HCT116 (cell line): Measurements from ENCODE around the gene GDNF. TPM values are rescaled to one million over a fixed set of nuclear protein-coding genes. Genes with fewer than 3 reads are reported as not detected.
"Not testable (repeated sequence)": the region's sequence is repeated elsewhere in the genome, so short reads cannot be mapped to it uniquely, and the experiment has no call there.

Experiments
- ATAC-seq: fragments of 200-7000 bp; cut with Tn5 transposase; 2 replicates; pipeline ENCODE4 v1.9.1; 2020; ENCODE audit warnings: mild to moderate bottlenecking, moderate library complexity
- BruUV-seq: library from RNA; stranded (reverse); fragments of 400-500 nt; replicated peaks from 2 replicates; lab custom pipeline; 2021; lab: Mats Ljungman, UMichigan
- CTCF ChIA-PET: fragments of 300-600 bp; sonication (Branson Sonifier 250); formaldehyde crosslinking; loops from one replicate; lab custom pipeline; 2021; ENCODE audit warnings: antibody characterized with exemption; lab: Charles Lee
- POLR2A ChIA-PET: fragments of 300-600, 350-600 bp; sonication (Branson Sonifier 250); formaldehyde crosslinking; loops from one replicate; lab custom pipeline; 2021; ENCODE audit warnings: antibody characterized with exemption; lab: Charles Lee
- RAD21 ChIA-PET, 2 experiments: fragments of 300-600 bp; sonication (Branson Sonifier 250); formaldehyde crosslinking; loops; one replicate each; lab custom pipeline; 2023; ENCODE audit warnings: low total read pairs in 2 of 2; ENCODE audit not compliant: uncharacterized antibody in 2 of 2, unreplicated experiment in 2 of 2, low non-redundant PET in 1 of 2; lab: Charles Lee
- DNase-seq: peaks from one replicate; pipeline ENCODE4 v3.0.0-alpha.2; 2010; ENCODE audit warnings: low read depth, low spot score
- H2AFZ ChIP-seq: fragments of 200-600 bp; shearing (Covaris generic), sonication (generic); 2 replicates; pipeline ENCODE4 v1.6.1; 2017; ENCODE audit warnings: low read depth, mixed run types, mixed read lengths, antibody characterized with exemption, low read length; ENCODE audit not compliant: poor library complexity, severe bottlenecking
- H3K27ac ChIP-seq: 2 replicates; pipeline ENCODE4 v1.5.1; 2012; ENCODE audit warnings: low read depth, low read length
- H3K27me3 ChIP-seq: fragments of 200-600 bp; sonication (generic); 2 replicates; pipeline ENCODE4 v1.6.1; 2016; ENCODE audit warnings: mixed run types, low read length, mixed read lengths; ENCODE audit not compliant: insufficient read depth
- H3K36me3 ChIP-seq, 2 experiments: fragments of 200-500 bp in 1 of 2; fragments of 200-600 bp in 1 of 2; sonication (Bioruptor generic) in 1 of 2; sonication (generic) in 1 of 2; 2 replicates each; pipeline versions ENCODE4 v1.5.1 to v1.6.1; 2014 to 2016; ENCODE audit warnings: low read length in 2 of 2, inconsistent platforms in 1 of 2, mixed read lengths in 1 of 2, mixed run types in 1 of 2; ENCODE audit not compliant: insufficient read depth in 2 of 2, control insufficient read depth in 1 of 2
- H3K4me1 ChIP-seq, 2 experiments: fragments of 200-600 bp in 1 of 2; sonication (generic) in 1 of 2; 2 replicates each; pipeline versions ENCODE4 v1.5.1 to v1.6.1; 2012 to 2017; ENCODE audit warnings: low read length in 2 of 2, inconsistent platforms in 1 of 2, mild to moderate bottlenecking in 1 of 2, mixed read lengths in 1 of 2, mixed run types in 1 of 2, moderate library complexity in 1 of 2; ENCODE audit not compliant: insufficient read depth in 2 of 2, control insufficient read depth in 1 of 2
- H3K4me2 ChIP-seq: fragments of 200-600 bp; sonication (generic); 2 replicates; pipeline ENCODE4 v1.6.1; 2017; ENCODE audit warnings: mixed run types, low read length, mixed read lengths
- H3K4me3 ChIP-seq, 2 experiments: fragments of 200-600 bp in 1 of 2; sonication (generic) in 1 of 2; replicated peaks in 1 of 2; 2 replicates each; pipeline ENCODE4 v1.5.1; 2011 to 2016; ENCODE audit warnings: low read length in 2 of 2, control low read depth in 1 of 2, low read depth in 1 of 2, mild to moderate bottlenecking in 1 of 2, mixed read lengths in 1 of 2, mixed run types in 1 of 2
- H3K79me2 ChIP-seq: fragments of 200-600 bp; sonication (generic); 2 replicates; pipeline ENCODE4 v1.6.1; 2017; ENCODE audit warnings: mild to moderate bottlenecking, mixed run types, low read length, moderate library complexity, mixed read lengths; ENCODE audit not compliant: insufficient read depth
- H3K9ac ChIP-seq: fragments of 200-600 bp; sonication (generic); 2 replicates; pipeline ENCODE4 v1.6.1; 2016; ENCODE audit warnings: low read length, mixed read lengths
- H3K9me2 ChIP-seq: fragments of 200-600 bp; sonication (generic), shearing (Covaris generic); 2 replicates; pipeline ENCODE4 v1.6.1; 2017; ENCODE audit warnings: mixed run types, mild to moderate bottlenecking, moderate library complexity; ENCODE audit not compliant: insufficient read depth
- H3K9me3 ChIP-seq, 2 experiments: fragments of 200-500 bp in 1 of 2; fragments of 200-600 bp in 1 of 2; sonication (Bioruptor generic) in 1 of 2; sonication (generic) in 1 of 2; 2 replicates each; pipeline ENCODE4 v1.6.1; 2014 to 2017; ENCODE audit warnings: low read length in 2 of 2, mixed read lengths in 2 of 2, inconsistent platforms in 1 of 2, low read depth in 1 of 2, mild to moderate bottlenecking in 1 of 2, mixed run types in 1 of 2, moderate library complexity in 1 of 2; ENCODE audit not compliant: control insufficient read depth in 1 of 2, insufficient read depth in 1 of 2
- H4K20me1 ChIP-seq: fragments of 200-600 bp; sonication (generic), shearing (Covaris generic); 2 replicates; pipeline ENCODE4 v1.6.1; 2017; ENCODE audit warnings: mixed run types, mild to moderate bottlenecking, moderate library complexity; ENCODE audit not compliant: insufficient read depth
- CBX3 ChIP-seq: IDR thresholded peaks from 2 replicates; pipeline ENCODE4 v1.6.1; 2012; ENCODE audit warnings: low read depth
- CTCF ChIP-seq, 3 experiments: fragments of 200-600 bp in 1 of 3; sonication (generic) in 1 of 3; IDR thresholded peaks in 2 of 3; conservative IDR thresholded peaks in 1 of 3; 2 replicates each; pipeline ENCODE4 v1.5.1; 2012 to 2017; ENCODE audit warnings: low read depth in 2 of 3, low read length in 2 of 3, antibody characterized with exemption in 1 of 3, borderline replicate concordance in 1 of 3, control low read depth in 1 of 3, mild to moderate bottlenecking in 1 of 3, mixed read lengths in 1 of 3, mixed run types in 1 of 3, moderate library complexity in 1 of 3; ENCODE audit not compliant: insufficient read depth in 1 of 3
- EGR1 ChIP-seq: IDR thresholded peaks from 2 replicates; pipeline ENCODE4 v1.6.1; 2012; ENCODE audit warnings: low read depth
- EZH2 ChIP-seq: fragments of 200-600 bp; sonication (generic); IDR thresholded peaks from 2 replicates; pipeline ENCODE4 v1.6.1; 2017; ENCODE audit warnings: antibody characterized with exemption, mixed run types
- JUND ChIP-seq: IDR thresholded peaks from 2 replicates; pipeline ENCODE4 v1.6.1; 2012
- SIN3A ChIP-seq: IDR thresholded peaks from 2 replicates; pipeline ENCODE4 v1.6.1; 2012; ENCODE audit warnings: low read depth
- TCF7L2 ChIP-seq: IDR thresholded peaks from 2 replicates; pipeline ENCODE4 v1.7.0; 2011; ENCODE audit warnings: borderline replicate concordance, inconsistent platforms; ENCODE audit not compliant: insufficient read depth, insufficient read length; ENCODE audit errors: extremely low read depth
- YY1 ChIP-seq: IDR thresholded peaks from 2 replicates; pipeline ENCODE4 v1.6.1; 2011; ENCODE audit warnings: low read length, low read depth, moderate library complexity, mild to moderate bottlenecking; ENCODE audit not compliant: insufficient replicate concordance; ENCODE audit errors: extremely low read depth
- ZNF274 ChIP-seq: fragments of 200-500 bp; sonication (Bioruptor generic); IDR thresholded peaks from 2 replicates; pipeline ENCODE4 v1.6.1; 2014; ENCODE audit warnings: mild to moderate bottlenecking, low read depth, low read length, inconsistent platforms
- intact Hi-C: fragments of 100-400 bp; cut with micrococcal nuclease; formaldehyde crosslinking; loops from 2 replicates; pipeline ENCODE4 v1.10.0; 2022
- total RNA-seq: library from RNA; stranded (reverse); gene quantifications from one replicate; pipeline ENCODE4 v1.2.1, GENCODE V29; 2021; ENCODE audit not compliant: unreplicated experiment

The GDNF gene
- total RNA-seq, 1 experiment from 2014 or later: not detected

GRCh38 chr5:37867654-37868053 is 27.8 kb upstream of the GDNF start:
- no peak overlapping the region for H3K4me3 ChIP-seq
- H3K4me1 ChIP-seq: no peaks in the 10 kb centered on the region
- DNase-seq: no peak
- H3K9me2 ChIP-seq: no peaks in the 10 kb centered on the region
- ChIA-PET CTCF (no interaction called here), RAD21 (no interaction called here), POLR2A (no interaction called here)
- H3K27ac ChIP-seq: no peak overlapping the region
- H4K20me1 ChIP-seq: no peaks in the 10 kb centered on the region
- no peaks in the 10 kb centered on the region for H3K9me3 ChIP-seq
- intact Hi-C loops: no loop called here
- ATAC-seq: no peak
- no peak overlapping the region for H3K9ac ChIP-seq
- no peak overlapping the region for H3K4me2 ChIP-seq
- H2AFZ ChIP-seq: no peak overlapping the region
- TF ChIP-seq EGR1: no peak
- TF ChIP-seq CTCF (IDR thresholded peaks at IDR 0.05 in 2 of 3, conservative IDR thresholded peaks at IDR 0.05 in 1 of 3; ENCODE audit: borderline replicate concordance in 1 of 3, insufficient read depth in 1 of 3, low read depth in 2 of 3, low read length in 2 of 3): no peak
- no peak for TF ChIP-seq JUND
- no peak for TF ChIP-seq CBX3
- no peak for TF ChIP-seq ZNF274
- no peak for TF ChIP-seq SIN3A
- TF ChIP-seq TCF7L2: no peak
- TF ChIP-seq EZH2: no peak
- no peak for TF ChIP-seq YY1
- H3K36me3 ChIP-seq: no peaks in the 10 kb centered on the region
- no peaks in the 10 kb centered on the region for H3K27me3 ChIP-seq
- BruUV-seq: no TSS peak
- no peaks in the 10 kb centered on the region for H3K79me2 ChIP-seq

- H3K9ac ChIP-seq: not testable (repeated sequence)
These were observed 23.1 kb upstream of the GDNF start for GRCh38 chr5:37862907-37863306.

More at GRCh38 chr5:37862907-37863306, 23.1 kb upstream of the GDNF start:
- H3K4me1 ChIP-seq, BruUV-seq, POLR2A ChIA-PET, RAD21 ChIA-PET, H3K9me3 ChIP-seq, H2AFZ ChIP-seq, H3K27ac ChIP-seq, H3K27me3 ChIP-seq, H3K79me2 ChIP-seq, intact Hi-C loops, H3K4me2 ChIP-seq, CTCF ChIA-PET, DNase-seq, H4K20me1 ChIP-seq, H3K36me3 ChIP-seq, ATAC-seq, H3K9me2 ChIP-seq, H3K4me3 ChIP-seq: not testable (repeated sequence)
